ENCODE results near the gene PRKAR2B. TPM values are rescaled to one million over a fixed set of nuclear protein-coding genes. Genes with fewer than 3 reads are reported as not detected.

The PRKAR2B gene
- polyA plus RNA-seq (ENCODE audit: low read depth in 6 of 6) = 1 to 10 TPM in 5 of 6 donors, not detected in 1; 1.1 to 4.9 (median 2.7) TPM

DNA sequence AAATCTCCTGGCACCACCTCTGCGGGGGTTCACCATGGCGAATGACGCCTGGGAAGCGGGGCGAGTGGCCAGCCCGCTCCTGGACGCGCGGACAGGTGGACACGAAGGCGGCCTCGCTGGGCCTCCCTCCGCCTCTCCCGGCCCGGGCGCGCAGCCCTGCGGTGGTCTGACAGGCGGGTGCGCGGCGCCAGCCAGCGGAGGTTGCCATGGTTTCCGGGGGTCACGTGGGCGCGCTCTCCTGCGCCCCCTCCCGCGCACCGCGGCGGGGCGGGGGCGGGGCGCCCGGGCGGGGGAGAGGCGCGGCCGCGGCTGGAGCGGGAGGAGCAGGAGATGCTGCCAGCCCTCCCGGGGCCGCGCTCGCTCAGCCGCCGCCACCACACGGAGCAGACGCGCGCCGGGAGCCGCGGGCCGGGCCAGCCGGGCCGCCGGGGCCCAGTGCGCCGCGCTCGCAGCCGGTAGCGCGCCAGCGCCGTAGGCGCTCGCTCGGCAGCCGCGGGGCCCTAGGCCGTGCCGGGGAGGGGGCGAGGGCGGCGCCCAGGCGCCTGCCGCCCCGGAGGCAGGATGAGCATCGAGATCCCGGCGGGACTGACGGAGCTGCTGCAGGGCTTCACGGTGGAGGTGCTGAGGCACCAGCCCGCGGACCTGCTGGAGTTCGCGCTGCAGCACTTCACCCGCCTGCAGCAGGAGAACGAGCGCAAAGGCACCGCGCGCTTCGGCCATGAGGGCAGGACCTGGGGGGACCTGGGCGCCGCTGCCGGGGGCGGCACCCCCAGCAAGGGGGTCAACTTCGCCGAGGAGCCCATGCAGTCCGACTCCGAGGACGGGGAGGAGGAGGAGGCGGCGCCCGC is at the start of gene PRKAR2B:
PRKAR2B (plus strand) TSS at position 359 of the 848 bp plus-strand sequence; CDS start at position 562, 203 bp downstream.
- peak; percentile 89 for ATAC-seq (ENCODE audit: low read depth in 2 of 2)
- H3K27ac Mint-ChIP-seq = peak within 1 kb of the TSS; percentile 26 to 89 (median 78)
- peak within 1 kb of the TSS; percentile 80 to 98 (median 92) for H3K4me3 Mint-ChIP-seq
- peak; percentile 71 for DNase-seq
- peaks cover 0 to 4% of the 10 kb centered on the region in 2 donors for H3K36me3 Mint-ChIP-seq
- peaks cover 0 to 1% (median 0%) of the 10 kb centered on the region in 7 donors for H3K9me3 Mint-ChIP-seq
- H3K27me3 Mint-ChIP-seq = peaks cover 26 to 39% (median 36%) of the 10 kb centered on the region in 3 donors
- H3K4me1 Mint-ChIP-seq = peaks cover 11 to 17% (median 12%) of the 10 kb centered on the region in 3 donors

DNA sequence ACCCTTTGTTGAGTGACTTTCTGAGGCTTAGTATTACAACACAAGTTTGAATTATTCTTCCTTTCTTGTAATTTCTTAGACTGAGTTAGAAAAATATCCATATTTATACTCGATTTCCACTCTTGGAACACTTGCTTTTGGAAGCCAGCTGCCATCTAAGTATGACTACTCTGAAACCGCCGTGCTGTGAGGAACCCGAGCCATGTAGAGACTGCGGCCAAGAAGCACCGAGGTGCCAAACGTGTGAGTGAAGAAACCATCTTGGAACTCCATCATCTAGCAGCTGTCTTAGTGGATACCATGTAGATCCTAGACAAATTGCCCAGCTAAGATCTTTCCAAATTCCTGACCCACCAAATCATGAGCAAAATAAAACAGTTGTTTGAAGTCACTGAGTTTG is 49.7 kb upstream of the PRKAR2B start:
- ATAC-seq (ENCODE audit: low read depth in 2 of 2) = no peak
- Mint-ChIP-seq H3K4me3 (no peak overlapping the region), H3K4me1 (no peaks in the 10 kb centered on the region), H3K27ac (no peak overlapping the region), H3K9me3 (no peaks in the 10 kb centered on the region), H3K27me3 (peaks cover 11 to 20% (median 16%) of the 10 kb centered on the region in 3 donors), H3K36me3 (peaks cover 4 to 7% of the 10 kb centered on the region in 2 donors)
- no peak for DNase-seq

DNA sequence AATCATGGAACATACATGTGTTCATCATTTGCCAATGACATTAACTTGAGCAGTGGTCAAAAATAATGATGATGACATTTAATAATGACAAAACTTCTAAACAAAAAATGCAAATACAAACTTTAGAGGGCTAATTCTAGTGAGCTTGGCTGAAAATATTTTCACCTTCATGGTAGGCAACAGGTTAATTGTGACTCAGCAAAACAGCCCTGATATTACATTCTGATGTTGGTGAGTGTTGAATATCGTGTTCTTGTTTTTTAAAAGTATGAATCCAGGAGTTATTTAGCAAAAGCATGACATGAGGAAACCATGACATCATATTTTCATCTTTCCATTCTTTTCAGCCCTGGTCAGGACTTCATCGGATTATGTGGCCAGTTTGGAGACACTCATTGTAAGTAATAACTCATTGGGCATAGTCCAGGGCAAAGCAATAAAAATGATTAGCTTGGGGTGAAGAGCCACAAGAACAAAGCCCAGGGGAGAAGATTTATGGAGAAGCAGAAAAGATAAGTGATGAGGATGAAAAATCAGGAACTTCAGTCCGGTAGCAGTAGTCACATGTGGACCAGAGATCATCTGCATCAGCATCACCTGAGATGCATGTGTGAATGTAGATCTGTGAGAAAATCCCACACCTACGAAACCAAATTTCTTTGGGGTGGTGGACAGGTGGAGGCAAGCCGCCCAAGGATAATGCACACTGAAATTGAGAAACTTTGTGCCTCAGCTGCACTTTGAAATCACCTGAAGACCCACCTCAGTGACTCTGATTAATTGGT is 46.8 kb upstream of the PRKAR2B start:
- no peak overlapping the region for H3K27ac Mint-ChIP-seq
- no peak overlapping the region for H3K4me3 Mint-ChIP-seq
- H3K9me3 Mint-ChIP-seq = no peaks in the 10 kb centered on the region
- peaks cover 4 to 7% of the 10 kb centered on the region in 2 donors for H3K36me3 Mint-ChIP-seq
- ATAC-seq (ENCODE audit: low read depth in 2 of 2) = no peak
- no peaks in the 10 kb centered on the region for H3K4me1 Mint-ChIP-seq
- DNase-seq = no peak
- peaks cover 11 to 20% (median 16%) of the 10 kb centered on the region in 3 donors for H3K27me3 Mint-ChIP-seq

DNA sequence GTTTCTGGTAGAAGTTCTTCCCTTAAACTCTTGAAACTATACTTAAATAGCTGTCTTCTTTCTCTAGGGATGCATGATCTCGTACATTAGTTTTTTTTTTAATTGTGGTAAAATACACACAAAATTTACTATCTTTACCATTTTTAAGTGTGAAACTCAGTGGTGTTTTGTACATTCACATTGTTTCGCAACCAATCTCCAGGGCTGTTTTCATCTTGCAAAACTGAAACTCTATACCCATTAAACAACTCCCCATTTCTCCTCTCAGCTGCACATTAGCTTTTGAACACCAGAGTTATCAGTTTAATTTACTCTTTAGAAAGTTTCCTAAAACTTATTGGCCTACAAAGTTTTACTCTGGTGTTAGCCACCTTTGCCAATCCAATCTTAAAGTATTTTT is 45.5 kb upstream of the PRKAR2B start:
- ATAC-seq (ENCODE audit: low read depth in 2 of 2) (no peak), DNase-seq (no peak)
- Mint-ChIP-seq H3K27ac (no peak overlapping the region), H3K4me1 (no peaks in the 10 kb centered on the region), H3K36me3 (peaks cover 3% of the 10 kb centered on the region in 2 donors), H3K4me3 (no peak overlapping the region), H3K27me3 (peaks cover 11 to 14% (median 11%) of the 10 kb centered on the region in 3 donors), H3K9me3 (no peaks in the 10 kb centered on the region)

DNA sequence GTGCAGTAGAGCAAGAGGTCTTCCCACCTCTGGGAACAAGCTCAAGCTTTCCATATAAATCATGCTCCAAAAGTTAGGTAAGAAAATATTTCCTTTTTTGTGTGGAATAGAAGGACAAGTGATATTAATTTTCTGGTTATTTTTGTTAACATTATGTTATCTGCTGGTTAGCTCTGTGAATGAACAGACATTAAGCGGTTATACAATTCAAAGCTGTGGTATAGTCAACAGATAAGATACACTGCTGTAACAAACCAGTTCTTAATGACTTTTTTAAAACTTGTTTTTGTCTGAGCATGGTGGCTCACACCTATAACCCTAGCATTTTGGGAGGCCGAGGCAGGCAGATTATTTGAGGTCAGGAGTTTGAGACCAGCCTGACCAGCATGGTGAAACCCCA is 43.0 kb upstream of the PRKAR2B start:
- Mint-ChIP-seq H3K27me3 (peaks cover 0 to under 1% (median 0%) of the 10 kb centered on the region in 3 donors), H3K4me3 (no peak overlapping the region), H3K4me1 (no peaks in the 10 kb centered on the region), H3K9me3 (no peaks in the 10 kb centered on the region), H3K36me3 (no peaks in the 10 kb centered on the region), H3K27ac (no peak overlapping the region)
- DNase-seq = no peak
- no peak for ATAC-seq (ENCODE audit: low read depth in 2 of 2)

DNA sequence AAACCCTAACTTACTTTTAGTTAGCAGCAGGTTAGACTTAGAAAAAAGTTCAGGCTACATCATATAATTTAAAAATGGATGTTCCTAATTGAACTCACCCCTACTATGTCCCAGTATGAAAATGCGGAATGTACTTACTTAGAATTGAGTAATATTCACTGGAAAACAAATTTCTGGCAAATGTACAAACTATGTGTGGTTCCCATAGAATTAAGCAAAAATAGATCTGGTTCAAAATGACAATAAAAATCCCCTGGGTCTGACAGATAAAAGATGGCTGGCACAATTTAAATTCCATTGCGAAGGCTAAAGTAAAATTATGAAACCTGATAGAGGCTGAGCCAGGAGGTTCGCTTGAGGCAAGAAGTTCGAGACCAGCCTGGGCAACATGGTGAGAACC is 42.4 kb upstream of the PRKAR2B start:
- Mint-ChIP-seq H3K27me3 (no peaks in the 10 kb centered on the region), H3K9me3 (no peaks in the 10 kb centered on the region), H3K4me1 (no peaks in the 10 kb centered on the region), H3K27ac (no peak overlapping the region), H3K36me3 (no peaks in the 10 kb centered on the region), H3K4me3 (no peak overlapping the region)
- ATAC-seq (ENCODE audit: low read depth in 2 of 2) = no peak
- DNase-seq = no peak

DNA sequence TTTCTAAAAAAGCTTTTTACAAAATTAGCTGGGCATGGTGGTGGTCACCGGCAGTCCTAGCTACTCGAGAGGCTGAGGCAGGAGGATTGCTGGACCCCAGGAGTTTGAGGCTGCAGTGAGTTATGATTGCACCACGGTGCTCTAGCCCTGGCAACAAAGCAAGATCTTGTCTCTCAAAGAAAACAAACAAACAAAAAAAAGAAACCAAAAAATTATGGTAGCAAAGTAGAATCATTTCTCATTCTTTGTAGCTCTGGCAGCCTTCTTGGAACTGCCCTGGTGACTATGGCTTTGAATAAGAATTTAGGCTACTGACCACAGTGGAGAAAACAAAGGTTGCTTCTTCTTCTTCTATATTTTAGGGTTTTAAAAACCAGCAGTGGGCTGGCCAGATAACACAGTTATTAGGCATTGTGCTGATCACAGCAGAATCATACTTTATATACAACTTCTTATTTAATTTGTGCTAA is 41.9 kb upstream of the PRKAR2B start:
- no peaks in the 10 kb centered on the region for H3K36me3 Mint-ChIP-seq
- H3K27me3 Mint-ChIP-seq = no peaks in the 10 kb centered on the region
- no peaks in the 10 kb centered on the region for H3K4me1 Mint-ChIP-seq
- no peak for ATAC-seq (ENCODE audit: low read depth in 2 of 2)
- no peak overlapping the region for H3K27ac Mint-ChIP-seq
- H3K9me3 Mint-ChIP-seq = no peaks in the 10 kb centered on the region
- DNase-seq = no peak
- no peak overlapping the region for H3K4me3 Mint-ChIP-seq

DNA sequence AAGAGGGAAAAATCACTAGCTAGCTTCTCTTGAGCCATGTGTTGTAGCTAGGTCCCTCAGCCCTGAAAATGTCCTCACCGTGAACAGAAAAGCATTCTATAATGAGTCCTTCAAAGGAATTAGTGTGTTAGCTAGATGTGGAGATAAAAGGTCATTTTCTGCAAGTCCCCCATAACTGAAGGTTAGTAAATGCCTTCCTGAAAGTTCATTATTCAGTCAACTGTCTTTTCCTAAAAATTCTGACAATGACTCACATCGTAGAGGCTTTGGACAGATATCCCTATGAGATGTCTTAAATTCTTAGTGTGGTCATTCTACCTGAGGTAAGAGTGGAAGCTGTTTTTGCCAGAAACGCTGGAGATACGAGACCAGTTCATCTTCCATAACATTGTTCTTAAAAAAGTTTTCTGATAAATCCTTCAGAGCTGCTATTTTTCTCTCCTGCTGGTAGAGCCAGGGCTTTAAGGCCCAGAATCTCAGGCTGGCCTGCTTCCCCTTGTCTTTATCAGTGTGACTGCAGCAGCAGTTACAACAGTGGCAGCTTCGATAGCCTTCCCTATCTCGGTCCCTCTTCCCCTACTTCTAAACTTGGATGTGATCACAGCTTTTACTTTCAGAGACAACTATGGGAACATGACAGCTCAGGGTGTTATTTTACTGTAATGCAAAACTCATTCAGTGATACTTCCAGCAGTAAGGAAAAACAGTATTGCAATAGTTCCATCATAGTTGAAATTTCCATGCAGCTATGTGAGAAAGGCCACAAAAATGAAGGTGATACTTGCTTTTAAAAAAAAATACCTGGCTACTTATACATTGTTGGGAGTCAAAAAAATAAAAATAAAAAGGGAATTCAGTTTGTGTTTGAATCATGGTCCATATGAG is 37.3 kb upstream of the PRKAR2B start:
- Mint-ChIP-seq H3K27ac (peak overlapping the region in 1 of 6 donors; percentile 7), H3K36me3 (no peaks in the 10 kb centered on the region), H3K4me3 (no peak overlapping the region), H3K27me3 (peaks cover 0 to 2% (median 0%) of the 10 kb centered on the region in 3 donors), H3K4me1 (no peaks in the 10 kb centered on the region), H3K9me3 (no peaks in the 10 kb centered on the region)
- DNase-seq (no peak), ATAC-seq (ENCODE audit: low read depth in 2 of 2) (no peak)

DNA sequence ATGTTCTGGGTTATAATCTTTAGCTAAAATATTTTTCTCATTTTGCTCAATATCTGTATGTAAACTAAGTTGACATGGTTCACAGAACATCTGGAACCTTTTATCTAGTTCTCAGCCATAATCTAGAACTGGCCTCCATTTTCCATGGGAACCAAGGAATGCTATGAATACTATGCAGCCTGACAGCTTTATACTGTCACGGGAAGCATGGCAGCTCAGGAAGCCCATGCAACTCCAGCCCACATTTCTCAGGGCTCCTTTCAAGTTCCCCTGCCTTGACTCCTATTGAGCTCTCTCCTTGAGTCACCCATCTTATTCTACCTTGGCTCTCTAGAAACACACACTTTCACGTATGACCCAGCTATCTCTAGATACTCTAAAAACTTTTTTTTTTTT is 36.6 kb upstream of the PRKAR2B start:
- Mint-ChIP-seq H3K4me1 (no peaks in the 10 kb centered on the region), H3K27ac (no peak overlapping the region), H3K9me3 (no peaks in the 10 kb centered on the region), H3K36me3 (no peaks in the 10 kb centered on the region), H3K4me3 (no peak overlapping the region), H3K27me3 (peaks cover 0 to 3% (median 0%) of the 10 kb centered on the region in 3 donors)
- no peak for DNase-seq
- ATAC-seq (ENCODE audit: low read depth in 2 of 2) = no peak

DNA sequence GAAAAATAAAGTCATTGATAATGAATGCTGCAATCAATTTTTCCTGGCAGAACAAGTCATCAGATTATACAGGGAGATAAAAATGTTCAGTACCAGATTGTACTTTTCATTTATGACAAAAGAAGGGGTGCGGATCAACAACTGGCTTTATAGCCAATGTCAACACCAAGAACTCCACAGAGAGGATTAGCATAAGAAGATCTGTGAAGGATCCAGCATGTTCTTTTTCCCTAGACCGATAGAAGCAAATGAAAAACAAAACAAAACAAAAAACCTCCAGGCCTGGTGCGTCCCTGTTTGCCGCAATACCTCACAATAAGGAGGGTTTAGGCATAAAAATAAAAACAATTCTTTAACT is 34.7 kb upstream of the PRKAR2B start:
- H3K36me3 Mint-ChIP-seq = no peaks in the 10 kb centered on the region
- H3K27me3 Mint-ChIP-seq = peaks cover 0 to 3% (median 0%) of the 10 kb centered on the region in 3 donors
- H3K4me1 Mint-ChIP-seq = no peaks in the 10 kb centered on the region
- H3K27ac Mint-ChIP-seq = no peak overlapping the region
- H3K9me3 Mint-ChIP-seq = no peaks in the 10 kb centered on the region
- DNase-seq = no peak
- no peak overlapping the region for H3K4me3 Mint-ChIP-seq
- ATAC-seq (ENCODE audit: low read depth in 2 of 2) = no peak

DNA sequence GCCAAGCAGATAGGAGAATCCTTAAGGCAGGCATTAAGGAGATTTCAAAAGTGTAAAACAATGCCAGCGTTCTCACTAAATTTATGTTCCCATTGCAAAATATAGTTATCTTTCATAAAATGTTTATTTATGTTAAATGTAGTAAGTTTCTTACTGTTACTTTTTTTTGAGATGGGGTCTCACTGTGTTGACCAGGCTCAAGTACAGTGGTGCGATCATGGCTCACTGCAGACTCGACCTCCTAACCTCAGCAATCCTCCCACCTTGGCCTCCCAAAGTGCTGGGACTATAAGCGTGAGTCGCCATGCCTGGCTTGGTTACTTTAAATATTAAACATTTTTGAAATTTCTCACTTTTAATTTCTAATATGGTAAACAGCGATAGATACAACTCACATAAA is 31.8 kb upstream of the PRKAR2B start:
- H3K4me1 Mint-ChIP-seq = no peaks in the 10 kb centered on the region
- no peak for DNase-seq
- no peak for ATAC-seq (ENCODE audit: low read depth in 2 of 2)
- no peaks in the 10 kb centered on the region for H3K36me3 Mint-ChIP-seq
- no peak overlapping the region for H3K4me3 Mint-ChIP-seq
- peaks cover 0 to 7% (median 0%) of the 10 kb centered on the region in 3 donors for H3K27me3 Mint-ChIP-seq
- H3K27ac Mint-ChIP-seq = no peak overlapping the region
- H3K9me3 Mint-ChIP-seq = no peaks in the 10 kb centered on the region

DNA sequence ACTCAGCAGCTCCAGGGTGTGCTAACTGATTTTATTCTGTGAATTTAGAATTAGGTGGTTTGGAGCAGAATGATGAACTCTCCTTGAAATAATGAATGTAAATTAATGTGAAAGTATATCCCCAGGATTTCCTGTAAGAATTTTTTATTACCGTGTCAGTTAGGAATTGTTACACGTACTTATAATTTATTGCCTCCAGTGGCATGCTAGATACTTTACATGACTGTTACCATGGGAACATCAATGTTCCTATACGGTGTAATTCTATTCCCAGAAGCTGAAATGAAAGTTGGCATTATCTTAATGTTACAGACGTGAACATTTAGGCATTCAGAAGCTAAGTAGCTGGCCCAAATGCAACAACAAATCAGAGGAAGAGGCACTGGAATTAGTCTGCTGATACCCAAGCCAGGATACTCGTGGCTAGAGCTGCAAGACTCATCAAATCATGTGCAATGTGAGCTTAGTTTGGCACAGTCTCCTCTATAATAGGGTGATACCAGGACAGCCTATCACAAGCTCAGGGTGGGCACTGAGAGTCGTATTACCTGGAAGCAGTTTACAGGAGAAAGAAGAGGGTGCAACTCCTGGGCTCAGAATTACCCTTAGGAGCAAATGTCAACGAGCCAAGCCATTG is 30.0 kb upstream of the PRKAR2B start:
- ATAC-seq (ENCODE audit: low read depth in 2 of 2) (no peak), DNase-seq (no peak)
- H3K27ac Mint-ChIP-seq = no peak overlapping the region
- no peaks in the 10 kb centered on the region for H3K4me1 Mint-ChIP-seq
- peaks cover 0 to 7% (median 0%) of the 10 kb centered on the region in 3 donors for H3K27me3 Mint-ChIP-seq
- H3K9me3 Mint-ChIP-seq = no peaks in the 10 kb centered on the region
- no peak overlapping the region for H3K4me3 Mint-ChIP-seq
- H3K36me3 Mint-ChIP-seq = no peaks in the 10 kb centered on the region

DNA sequence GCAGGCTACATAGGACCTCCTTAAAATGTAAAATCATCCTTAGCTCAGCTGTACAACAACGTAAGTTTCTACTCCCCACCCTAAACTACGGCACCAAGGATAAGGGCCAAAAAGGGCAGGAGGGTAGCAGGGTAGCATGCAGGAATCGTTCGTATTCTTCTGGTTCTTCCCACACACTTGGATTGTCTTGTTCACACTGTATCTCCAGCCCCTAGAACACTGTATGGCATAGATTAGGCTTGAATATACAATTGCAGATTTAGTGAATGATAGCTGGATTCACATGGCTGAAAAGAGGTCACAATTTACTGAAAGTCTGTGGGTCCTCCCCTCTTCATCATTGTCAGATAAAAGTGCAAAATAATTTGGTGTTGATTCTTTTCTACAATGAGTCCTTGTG is 28.2 kb upstream of the PRKAR2B start:
- ATAC-seq (ENCODE audit: low read depth in 2 of 2) (no peak), DNase-seq (no peak)
- Mint-ChIP-seq H3K36me3 (no peaks in the 10 kb centered on the region), H3K27me3 (peaks cover 0 to 7% (median 0%) of the 10 kb centered on the region in 3 donors), H3K27ac (no peak overlapping the region), H3K4me3 (no peak overlapping the region), H3K9me3 (no peaks in the 10 kb centered on the region), H3K4me1 (no peaks in the 10 kb centered on the region)
